HG03354 (cell line): ENCODE results near the gene RCC2.
"Not testable (repeated sequence)": the region's sequence is repeated elsewhere in the genome, so short reads cannot be mapped to it uniquely, and the experiment has no call there.

Source experiments
- ATAC-seq: cut with Tn5 transposase; IDR thresholded peaks from one replicate; pipeline ENCODE4 v1.9.1; 2021; ENCODE audit warnings: mild to moderate bottlenecking; ENCODE audit not compliant: unreplicated experiment, poor library complexity, severe bottlenecking

The RCC2 gene

GRCh38 chr1:17425806-17426600 lies 13.5 kb downstream of the RCC2 start:
- no peak for ATAC-seq

- no peak for ATAC-seq
Measured at GRCh38 chr1:17423781-17424245, 15.7 kb downstream of the RCC2 start.

GRCh38 chr1:17422461-17422860 lies 17.0 kb downstream of the RCC2 start:
- ATAC-seq = no peak

GRCh38 chr1:17420391-17420918 lies 19.0 kb downstream of the RCC2 start:
- ATAC-seq = no peak

GRCh38 chr1:17419626-17420328 lies 19.7 kb downstream of the RCC2 start:
- ATAC-seq = no peak

- ATAC-seq = no peak
Measured at GRCh38 chr1:17416389-17416788, 23.1 kb downstream of the RCC2 start.

- ATAC-seq = no peak
Measured at GRCh38 chr1:17414022-17414421, 25.5 kb downstream of the RCC2 start.

GRCh38 chr1:17412093-17412870 lies 27.2 kb downstream of the RCC2 start:
- no peak for ATAC-seq

- no peak for ATAC-seq
Measured at GRCh38 chr1:17409391-17409811, 30.1 kb downstream of the RCC2 start.

GRCh38 chr1:17407786-17408514 lies 31.5 kb downstream of the RCC2 start:
- ATAC-seq = not testable (repeated sequence)

- ATAC-seq = not testable (repeated sequence)
Measured at GRCh38 chr1:17406760-17407475, 32.6 kb downstream of the RCC2 start.

- peak; percentile 47 for ATAC-seq
Measured at GRCh38 chr1:17405898-17406759, 33.3 kb downstream of the RCC2 start.

GRCh38 chr1:17404820-17405219 lies 34.7 kb downstream of the RCC2 start:
- ATAC-seq = no peak

GRCh38 chr1:17404034-17404684 lies 35.3 kb downstream of the RCC2 start:
- no peak for ATAC-seq

GRCh38 chr1:17403081-17403480 lies 36.4 kb downstream of the RCC2 start:
- no peak for ATAC-seq

GRCh38 chr1:17401841-17402240 lies 37.6 kb downstream of the RCC2 start:
- ATAC-seq = no peak

- no peak for ATAC-seq
Measured at GRCh38 chr1:17400725-17401341, 38.6 kb downstream of the RCC2 start.
